ENCODE results near the gene MYLIP. TPM values are rescaled to one million over a fixed set of nuclear protein-coding genes. Genes with fewer than 3 reads are reported as not detected.

The MYLIP gene
- total and polyA plus RNA-seq, 2 donors (not counting 1 experiment from before 2014, with no cell fraction given): 40.6 to 104 TPM

- no peak for ATAC-seq (ENCODE audit: low read depth)
- TF ChIP-seq CTCF (IDR thresholded peaks at IDR 0.05): no peak
- no peak for TF ChIP-seq EZH2 (IDR thresholded peaks at IDR 0.05; ENCODE audit: borderline replicate concordance, insufficient read depth, low read depth, low read length, poor library complexity, severe bottlenecking)
- no CpG with 5 or more reads among the region's 2 CpGs for WGBS (ENCODE audit: insufficient coverage)
- POLR2A ChIA-PET: no interaction called here
- H3K36me3 ChIP-seq (replicated peaks in 1 of 2; ENCODE audit: control extremely low read depth in 1 of 2, control insufficient read depth in 1 of 2, extremely low read depth in 1 of 2, insufficient read depth in 2 of 2, low read length in 1 of 2): no peaks in the 10 kb centered on the region
- no peaks in the 10 kb centered on the region for H4K20me1 ChIP-seq (ENCODE audit: control insufficient read depth, insufficient read depth, low read length, poor library complexity, severe bottlenecking)
- no peak overlapping the region for H3K27ac ChIP-seq (ENCODE audit: low read length in 2 of 2)
- Mint-ChIP-seq H3K27ac (no peak overlapping the region), H3K4me3 (no peak overlapping the region), H3K9me3 (ENCODE audit: insufficient read depth) (no peaks in the 10 kb centered on the region), H3K27me3 (peaks cover 19% of the 10 kb centered on the region), H3K4me1 (peaks cover 3% of the 10 kb centered on the region)
- no peak overlapping the region for H2AFZ ChIP-seq (ENCODE audit: insufficient read depth, low read depth, low read length, poor library complexity, severe bottlenecking)
- no peaks in the 10 kb centered on the region for H3K9me3 ChIP-seq (ENCODE audit: control extremely low read depth in 1 of 3, control insufficient read depth in 2 of 3, insufficient read depth in 1 of 3, low read length in 2 of 3)
- CTCF ChIA-PET: interaction anchor here (0.7 kb wide), 1 partner anchor 480 kb away, joined by 3 read pairs; no protein-coding TSS in a partner anchor
- H3K9ac ChIP-seq (ENCODE audit: low read length): no peak overlapping the region
- H3K79me2 ChIP-seq (ENCODE audit: control insufficient read depth, insufficient read depth, low read length): no peaks in the 10 kb centered on the region
- no peak overlapping the region for H3K4me3 ChIP-seq (ENCODE audit: control extremely low read depth in 1 of 5, extremely low read depth in 1 of 5, insufficient read depth in 1 of 5, low read depth in 2 of 5, low read length in 4 of 5)
- intact Hi-C loops (cut with micrococcal nuclease): no loop called here
- H3K4me2 ChIP-seq (replicated peaks; ENCODE audit: low read depth, low read length, poor library complexity, severe bottlenecking): no peak overlapping the region
- peaks cover 0 to 3% (median 0%) of the 10 kb centered on the region in 4 experiments for H3K27me3 ChIP-seq (replicated peaks in 1 of 4; ENCODE audit: control extremely low read depth in 1 of 4, control insufficient read depth in 3 of 4, insufficient read depth in 4 of 4, low read length in 3 of 4)
- H3K4me1 ChIP-seq (ENCODE audit: control insufficient read depth in 2 of 2, insufficient read depth in 2 of 2, low read length in 2 of 2): no peaks in the 10 kb centered on the region
- no peak for DNase-seq
These were observed 42.5 kb downstream of the MYLIP start for GRCh38 chr6:16171400-16171799.

- DNase-seq (no peak), ATAC-seq (ENCODE audit: low read depth) (no peak)
- intact Hi-C loops (cut with micrococcal nuclease): no loop called here
- no CpG with 5 or more reads among the region's 3 CpGs for WGBS (ENCODE audit: insufficient coverage)
- Histone ChIP-seq H3K9ac (ENCODE audit: low read length) (no peak overlapping the region), H3K27me3 (replicated peaks in 1 of 4; ENCODE audit: control extremely low read depth in 1 of 4, control insufficient read depth in 3 of 4, insufficient read depth in 4 of 4, low read length in 3 of 4) (peaks cover 0 to 3% (median 0%) of the 10 kb centered on the region in 4 experiments), H3K4me1 (ENCODE audit: control insufficient read depth in 2 of 2, insufficient read depth in 2 of 2, low read length in 2 of 2) (no peaks in the 10 kb centered on the region), H4K20me1 (ENCODE audit: control insufficient read depth, insufficient read depth, low read length, poor library complexity, severe bottlenecking) (no peaks in the 10 kb centered on the region), H3K27ac (ENCODE audit: low read length in 2 of 2) (no peak overlapping the region), H3K79me2 (ENCODE audit: control insufficient read depth, insufficient read depth, low read length) (no peaks in the 10 kb centered on the region), H2AFZ (ENCODE audit: insufficient read depth, low read depth, low read length, poor library complexity, severe bottlenecking) (no peak overlapping the region), H3K4me3 (ENCODE audit: control extremely low read depth in 1 of 5, extremely low read depth in 1 of 5, insufficient read depth in 1 of 5, low read depth in 2 of 5, low read length in 4 of 5) (no peak overlapping the region), H3K36me3 (replicated peaks in 1 of 2; ENCODE audit: control extremely low read depth in 1 of 2, control insufficient read depth in 1 of 2, extremely low read depth in 1 of 2, insufficient read depth in 2 of 2, low read length in 1 of 2) (no peaks in the 10 kb centered on the region), H3K4me2 (replicated peaks; ENCODE audit: low read depth, low read length, poor library complexity, severe bottlenecking) (no peak overlapping the region), H3K9me3 (ENCODE audit: control extremely low read depth in 1 of 3, control insufficient read depth in 2 of 3, insufficient read depth in 1 of 3, low read length in 2 of 3) (no peaks in the 10 kb centered on the region)
- Mint-ChIP-seq H3K27ac (no peak overlapping the region), H3K4me1 (peaks cover 3% of the 10 kb centered on the region), H3K27me3 (peaks cover 15% of the 10 kb centered on the region), H3K4me3 (no peak overlapping the region), H3K9me3 (ENCODE audit: insufficient read depth) (no peaks in the 10 kb centered on the region)
- CTCF ChIA-PET: interaction anchor here (1.7 kb wide), 2 partner anchors 10 to 482 kb away, joined by 7 to 11 read pairs; no protein-coding TSS in a partner anchor
- no peak for TF ChIP-seq EZH2 (IDR thresholded peaks at IDR 0.05; ENCODE audit: borderline replicate concordance, insufficient read depth, low read depth, low read length, poor library complexity, severe bottlenecking)
- no peak for TF ChIP-seq CTCF (IDR thresholded peaks at IDR 0.05)
- POLR2A ChIA-PET: no interaction called here
These were observed 44.5 kb downstream of the MYLIP start for GRCh38 chr6:16173167-16173940.

All from B cell (primary cell).